H1 (cell line): ENCODE data around the gene DHRS2.

Experiments
- CTCF ChIP-seq, 3 experiments: IDR thresholded peaks; 1 replicate in 2 of 3; 2 replicates in 1 of 3; pipeline versions ENCODE4 v1.5.1 to v1.6.1; 2011; ENCODE audit warnings: low read length in 3 of 3, mild to moderate bottlenecking in 3 of 3, inconsistent platforms in 2 of 3, low read depth in 1 of 3, moderate library complexity in 1 of 3; ENCODE audit not compliant: insufficient read depth in 1 of 3; ENCODE audit errors: control extremely low read depth in 1 of 3
- EP300 ChIP-seq, 2 experiments: IDR thresholded peaks; 1 replicate in 1 of 2; 2 replicates in 1 of 2; pipeline ENCODE4 v1.6.1; 2011 to 2012; ENCODE audit warnings: low read depth in 2 of 2, low read length in 2 of 2, mild to moderate bottlenecking in 2 of 2, borderline replicate concordance in 1 of 2, inconsistent platforms in 1 of 2, moderate library complexity in 1 of 2
- PHF8 ChIP-seq: fragments of 200-600 bp; sonication (generic); conservative IDR thresholded peaks from 2 replicates; pipeline ENCODE4 v1.7.1; 2012; ENCODE audit warnings: low read depth, mild to moderate bottlenecking, inconsistent platforms, low read length, moderate library complexity
- RBBP5 ChIP-seq: IDR thresholded peaks from 2 replicates; pipeline ENCODE4 v1.7.1; 2012; ENCODE audit warnings: low read depth, mild to moderate bottlenecking, inconsistent platforms, low read length, moderate library complexity, borderline replicate concordance

GRCh38 chr14:23643533-23644194, 7.5 kb downstream of the DHRS2 start:
- TF ChIP-seq CTCF (IDR thresholded peaks at IDR 0.05; ENCODE audit: control extremely low read depth in 1 of 3, insufficient read depth in 1 of 3, low read depth in 1 of 3, low read length in 3 of 3) (no peak), RBBP5 (no peak), EP300 (IDR thresholded peaks at IDR 0.05; ENCODE audit: borderline replicate concordance in 1 of 2, low read depth in 2 of 2, low read length in 2 of 2) (no peak), PHF8 (no peak)
